SK-N-SH (cell line): ENCODE data around the gene PCNT. TPM values are rescaled to one million over a fixed set of nuclear protein-coding genes. Genes with fewer than 3 reads are reported as not detected.

Source experiments
- CTCF ChIA-PET: fragments of 300-600, 350-600 bp; formaldehyde crosslinking; extraction: SDS; loops from one replicate; lab custom pipeline; 2021; lab: Yijun Ruan, JAX
- POLR2A ChIA-PET: fragments of 350-600 bp; sonication (Branson Sonifier 250); formaldehyde crosslinking; extraction: SDS; loops from one replicate; lab custom pipeline; 2020; ENCODE audit warnings: antibody characterized with exemption, inconsistent platforms; lab: Yijun Ruan, JAX
- DNase-seq: peaks from one replicate; pipeline ENCODE4 v3.0.0; 2012
- H2AFZ ChIP-seq: fragments of 200-600 bp; sonication (generic); 2 replicates; pipeline ENCODE4 v1.8.1; 2016; ENCODE audit warnings: antibody characterized with exemption, mild to moderate bottlenecking, low read depth
- H3F3A ChIP-seq: fragments of 200-600 bp; sonication (generic); replicated peaks from 2 replicates; pipeline ENCODE3; 2016; ENCODE audit warnings: antibody characterized with exemption, mild to moderate bottlenecking; ENCODE audit not compliant: insufficient read depth
- H3K27ac ChIP-seq, 2 experiments: fragments of 200-500 bp in 1 of 2; fragments of 200-600 bp in 1 of 2; sonication (Bioruptor generic) in 1 of 2; sonication (generic), shearing (Covaris generic) in 1 of 2; 2 replicates each; pipeline versions ENCODE4 v1.5.1 to v1.6.1; 2014 to 2016; ENCODE audit warnings: low read depth in 2 of 2, inconsistent platforms in 1 of 2, low read length in 1 of 2, mild to moderate bottlenecking in 1 of 2, mixed read lengths in 1 of 2
- H3K27me3 ChIP-seq: fragments of 200-600 bp; sonication (generic), shearing (Covaris generic); 2 replicates; pipeline ENCODE4 v1.6.1; 2016; ENCODE audit warnings: mixed run types; ENCODE audit not compliant: insufficient read depth
- H3K36me3 ChIP-seq, 2 experiments: fragments of 200-500 bp in 1 of 2; fragments of 200-600 bp in 1 of 2; sonication (Bioruptor generic) in 1 of 2; sonication (generic) in 1 of 2; replicated peaks in 1 of 2; 2 replicates each; pipeline versions ENCODE3 to v1.5.1; 2014 to 2016; ENCODE audit warnings: low read length in 1 of 2, mild to moderate bottlenecking in 1 of 2; ENCODE audit not compliant: insufficient read depth in 2 of 2, control insufficient read depth in 1 of 2
- H3K4me1 ChIP-seq, 2 experiments: fragments of 200-500 bp in 1 of 2; fragments of 200-600 bp in 1 of 2; sonication (Bioruptor generic) in 1 of 2; sonication (generic), shearing (Covaris generic) in 1 of 2; 2 replicates each; pipeline versions ENCODE4 v1.5.1 to v1.6.1; 2014 to 2016; ENCODE audit warnings: low read depth in 1 of 2, low read length in 1 of 2, mixed run types in 1 of 2; ENCODE audit not compliant: insufficient read depth in 2 of 2, control insufficient read depth in 1 of 2
- H3K4me2 ChIP-seq: fragments of 200-600 bp; sonication (generic), shearing (Covaris generic); 2 replicates; pipeline ENCODE4 v1.6.1; 2017; ENCODE audit warnings: mixed run types
- H3K4me3 ChIP-seq, 2 experiments: fragments of 200-500 bp in 1 of 2; fragments of 200-600 bp in 1 of 2; sonication (Bioruptor generic) in 1 of 2; sonication (generic), shearing (Covaris generic) in 1 of 2; 2 replicates each; pipeline versions ENCODE4 v1.5.1 to v1.8.1; 2014 to 2016; ENCODE audit warnings: low read depth in 2 of 2, inconsistent platforms in 1 of 2, low read length in 1 of 2, mild to moderate bottlenecking in 1 of 2, mixed read lengths in 1 of 2, moderate library complexity in 1 of 2
- H3K79me2 ChIP-seq: fragments of 200-600 bp; sonication (generic); 2 replicates; pipeline ENCODE4 v1.8.1; 2017; ENCODE audit warnings: mild to moderate bottlenecking; ENCODE audit not compliant: insufficient read depth
- H3K9ac ChIP-seq: fragments of 200-600 bp; sonication (generic); 2 replicates; pipeline ENCODE4 v1.6.1; 2017; ENCODE audit warnings: mixed run types
- H3K9me2 ChIP-seq: fragments of 200-600 bp; sonication (generic); 2 replicates; pipeline ENCODE4 v1.6.1; 2017; ENCODE audit warnings: mixed run types
- H3K9me3 ChIP-seq: fragments of 200-600 bp; sonication (generic); 2 replicates; pipeline ENCODE4 v1.6.1; 2017; ENCODE audit warnings: mixed run types, mild to moderate bottlenecking, moderate library complexity
- H4K20me1 ChIP-seq: fragments of 200-600 bp; sonication (generic); 2 replicates; pipeline ENCODE4 v1.6.1; 2017; ENCODE audit warnings: mild to moderate bottlenecking, mixed run types; ENCODE audit not compliant: insufficient read depth
- CTCF ChIP-seq: fragments of 200-600 bp; sonication (generic); IDR thresholded peaks from 2 replicates; pipeline ENCODE4 v1.6.1; 2017; ENCODE audit warnings: antibody characterized with exemption, mild to moderate bottlenecking, moderate library complexity
- ELF1 ChIP-seq: IDR thresholded peaks from 2 replicates; pipeline ENCODE4 v1.4.0; 2012
- FOXJ3 ChIP-seq: sonication (generic); formaldehyde crosslinking; IDR thresholded peaks from 2 replicates; pipeline ENCODE4 v1.5.1; 2020; ENCODE audit warnings: mild to moderate bottlenecking, missing genetic modification reagents
- FOXM1 ChIP-seq: IDR thresholded peaks from 2 replicates; pipeline ENCODE4 v1.4.0; 2012; ENCODE audit warnings: low read depth, mild to moderate bottlenecking
- GATA2 ChIP-seq: sonication (generic); formaldehyde crosslinking; IDR thresholded peaks from 2 replicates; pipeline ENCODE4 v1.5.0; 2020; ENCODE audit warnings: mild to moderate bottlenecking, missing genetic modification reagents
- JUND ChIP-seq: IDR thresholded peaks from 2 replicates; pipeline ENCODE4 v1.4.0; 2012
- MAX ChIP-seq: IDR thresholded peaks from 2 replicates; pipeline ENCODE4 v1.4.0; 2012; ENCODE audit warnings: low read depth
- NFIC ChIP-seq: IDR thresholded peaks from 2 replicates; pipeline ENCODE4 v1.4.0; 2012; ENCODE audit warnings: borderline replicate concordance
- NRF1 ChIP-seq: IDR thresholded peaks from 2 replicates; pipeline ENCODE4 v1.6.1; 2012; ENCODE audit warnings: low read depth, mild to moderate bottlenecking, low read length
- POLR2AphosphoS5 ChIP-seq: IDR thresholded peaks from 2 replicates; pipeline ENCODE4 v1.6.1; 2012; ENCODE audit warnings: low read depth, low read length
- RAD21 ChIP-seq: IDR thresholded peaks from 2 replicates; pipeline ENCODE4 v1.6.1; 2012; ENCODE audit warnings: mild to moderate bottlenecking, low read length
- RCOR1 ChIP-seq: fragments of 150-350 bp; IDR thresholded peaks from 2 replicates; pipeline ENCODE4 v1.6.1; 2017; ENCODE audit warnings: antibody characterized with exemption, low read length
- SIN3A ChIP-seq: IDR thresholded peaks from 2 replicates; pipeline ENCODE4 v1.6.1; 2012; ENCODE audit warnings: low read depth, mild to moderate bottlenecking, low read length, moderate library complexity, borderline replicate concordance
- SMC3 ChIP-seq: IDR thresholded peaks from 2 replicates; pipeline ENCODE4 v1.6.1; 2012; ENCODE audit warnings: low read depth, low read length, improper control_type of control experiment
- TAF1 ChIP-seq: IDR thresholded peaks from 2 replicates; pipeline ENCODE4 v1.6.1; 2012; ENCODE audit warnings: low read depth, mild to moderate bottlenecking, low read length, moderate library complexity, borderline replicate concordance
- TCF12 ChIP-seq: IDR thresholded peaks from 2 replicates; pipeline ENCODE4 v1.4.0; 2012
- TEAD4 ChIP-seq: IDR thresholded peaks from 2 replicates; pipeline ENCODE4 v1.4.0; 2012; ENCODE audit warnings: mild to moderate bottlenecking, borderline replicate concordance; ENCODE audit not compliant: insufficient read depth
- USF2 ChIP-seq: fragments of 150-350 bp; IDR thresholded peaks from 2 replicates; pipeline ENCODE4 v1.6.1; 2017; ENCODE audit warnings: antibody characterized with exemption, low read length, low read depth, borderline replicate concordance
- YY1 ChIP-seq: IDR thresholded peaks from 2 replicates; pipeline ENCODE4 v1.4.0; 2012; ENCODE audit warnings: low read depth, mild to moderate bottlenecking
- ZBTB33 ChIP-seq: IDR thresholded peaks from 2 replicates; pipeline ENCODE4 v1.4.0; 2012; ENCODE audit warnings: low read depth, borderline replicate concordance
- WGBS: methylation state at CpG from one replicate; pipeline ENCODE4 v1.1.6; 2017; ENCODE audit warnings: low lambda C conversion rate; 5-methylcytosine and 5-hydroxymethylcytosine counted together
- polyA plus RNA-seq, 3 experiments: library from polyadenylated mRNA; depleted of rRNA; stranded (reverse); fragments of >200 nt; gene quantifications; 2 replicates each; pipeline ENCODE4 v1.2.3, GENCODE V29; 2012

Gene PCNT
- polyA plus RNA-seq, 1 of the 3 experiments (the other 2 are of a cell fraction) = 15.7 TPM

GRCh38 chr21:46439906-46440305 lies 116.0 kb downstream of the PCNT start:
- POLR2A ChIA-PET = no interaction called here
- peaks cover 3% of the 10 kb centered on the region for H3F3A ChIP-seq
- no peak for DNase-seq
- no peak overlapping the region; a peak in 1 of 4 replicates for H3K27ac ChIP-seq
- H4K20me1 ChIP-seq = no peaks in the 10 kb centered on the region
- H3K27me3 ChIP-seq = no peaks in the 10 kb centered on the region
- no peaks in the 10 kb centered on the region for H3K4me1 ChIP-seq
- peaks cover 23 to 72% of the 10 kb centered on the region in 2 experiments for H3K36me3 ChIP-seq
- TF ChIP-seq FOXM1 = no peak
- TF ChIP-seq SIN3A = no peak
- no peak for TF ChIP-seq TEAD4
- no peak for TF ChIP-seq MAX
- no peak for TF ChIP-seq CTCF
- no peak for TF ChIP-seq JUND
- TF ChIP-seq POLR2AphosphoS5 = no peak
- TF ChIP-seq RCOR1 = no peak
- TF ChIP-seq NFIC = no peak
- no peak for TF ChIP-seq TCF12
- TF ChIP-seq GATA2 (CRISPR knock-in tag) = no peak
- TF ChIP-seq SMC3 = no peak
- TF ChIP-seq YY1 = no peak
- TF ChIP-seq ZBTB33 = no peak
- H3K9me2 ChIP-seq = no peaks in the 10 kb centered on the region
- H3K4me2 ChIP-seq = no peak overlapping the region
- no peak overlapping the region for H2AFZ ChIP-seq
- no peak overlapping the region for H3K4me3 ChIP-seq
- 94% methylated on average over 14 of the region's 18 CpGs for WGBS
- CTCF ChIA-PET = no interaction called here
- no peak overlapping the region for H3K9ac ChIP-seq
- H3K9me3 ChIP-seq = no peaks in the 10 kb centered on the region
- H3K79me2 ChIP-seq = 0 out of 2 replicates have a peak, but pooled peaks cover 3% of the 10 kb centered on the region

- WGBS = 97% methylated on average over 13 of the region's 14 CpGs
- POLR2A ChIA-PET = no interaction called here
- peaks cover 27 to 76% of the 10 kb centered on the region in 2 experiments for H3K36me3 ChIP-seq
- TF ChIP-seq RAD21 (no peak), RCOR1 (no peak), SIN3A (no peak), CTCF (no peak), GATA2 (CRISPR knock-in tag) (no peak), TAF1 (no peak), USF2 (no peak), NRF1 (no peak), FOXJ3 (CRISPR knock-in tag) (no peak), POLR2AphosphoS5 (no peak), TCF12 (no peak), ELF1 (no peak)
These were observed 117.4 kb downstream of the PCNT start for GRCh38 chr21:46441331-46441730.

More at GRCh38 chr21:46441331-46441730, 117.4 kb downstream of the PCNT start:
- Histone ChIP-seq H3K4me3 (no peak overlapping the region), H3K9me2 (no peaks in the 10 kb centered on the region), H3F3A (peaks cover 9% of the 10 kb centered on the region), H3K27me3 (no peaks in the 10 kb centered on the region), H3K9me3 (no peaks in the 10 kb centered on the region), H3K27ac (no peak overlapping the region), H3K9ac (no peak overlapping the region), H3K4me1 (no peaks in the 10 kb centered on the region), H3K4me2 (no peak overlapping the region), H4K20me1 (no peaks in the 10 kb centered on the region), H3K79me2 (0 out of 2 replicates have a peak, but pooled peaks cover 5% of the 10 kb centered on the region), H2AFZ (no peak overlapping the region)
- CTCF ChIA-PET = no interaction called here
- DNase-seq = no peak
